H1 (cell line): ENCODE data around the gene HNRNPM. TPM values are rescaled to one million over a fixed set of nuclear protein-coding genes. Genes with fewer than 3 reads are reported as not detected.
A peak's percentile ranks its signal among the peaks of the same experiment; 100 is the strongest.

ENCODE experiments used
- CTCF ChIA-PET: fragments of 300-600 bp; sonication (Branson Sonifier 250); formaldehyde crosslinking; loops from one replicate; lab custom pipeline; 2021; ENCODE audit not compliant: partially characterized antibody; lab: Charles Lee
- POLR2A ChIA-PET: fragments of 300-600 bp; sonication (Branson Sonifier 250); formaldehyde crosslinking; loops from one replicate; lab custom pipeline; 2021; ENCODE audit warnings: inconsistent platforms; ENCODE audit not compliant: partially characterized antibody; lab: Charles Lee
- DNase-seq, 2 experiments: peaks; one replicate each; pipeline versions ENCODE4 v3.0.0 to v3.0.0-alpha.2; 2010 to 2022; ENCODE audit warnings: low spot score in 2 of 2, low read depth in 1 of 2, mixed read lengths in 1 of 2
- FAIRE-seq: peaks from 2 replicates; lab custom pipeline; 2011; peaks lifted over from hg19 to GRCh38; lab: Jason Lieb, UNC
- H2AFZ ChIP-seq: 2 replicates; pipeline ENCODE4 v1.8.1; 2012; ENCODE audit warnings: low read length, inconsistent platforms
- H2AK5ac ChIP-seq: 2 replicates; pipeline ENCODE4 v1.6.1; 2013; ENCODE audit warnings: low read depth, low read length
- H2BK120ac ChIP-seq: replicated peaks from 2 replicates; pipeline ENCODE3; 2013; ENCODE audit warnings: low read depth, low read length, inconsistent platforms
- H2BK12ac ChIP-seq: 2 replicates; pipeline ENCODE4 v1.6.1; 2013; ENCODE audit warnings: low read depth, low read length
- H2BK15ac ChIP-seq: 2 replicates; pipeline ENCODE4 v1.6.1; 2013; ENCODE audit warnings: low read length
- H2BK20ac ChIP-seq: 2 replicates; pipeline ENCODE4 v1.6.1; 2013; ENCODE audit warnings: low read length
- H2BK5ac ChIP-seq: 2 replicates; pipeline ENCODE4 v1.6.1; 2013; ENCODE audit warnings: low read depth, low read length
- H3K14ac ChIP-seq: 2 replicates; pipeline ENCODE4 v1.6.1; 2013; ENCODE audit warnings: inconsistent platforms; ENCODE audit not compliant: insufficient read length
- H3K18ac ChIP-seq: 2 replicates; pipeline ENCODE4 v1.6.1; 2013; ENCODE audit warnings: low read length; ENCODE audit errors: extremely low read depth
- H3K23ac ChIP-seq: 2 replicates; pipeline ENCODE4 v1.6.1; 2013; ENCODE audit warnings: inconsistent platforms; ENCODE audit not compliant: insufficient read length
- H3K23me2 ChIP-seq: 2 replicates; pipeline ENCODE4 v1.6.1; 2013; ENCODE audit warnings: low read depth, low read length
- H3K27ac ChIP-seq: 2 replicates; pipeline ENCODE4 v1.6.1; 2011; ENCODE audit warnings: low read depth, low read length, inconsistent platforms
- H3K27me3 ChIP-seq, 4 experiments: replicated peaks in 1 of 4; 1 replicate in 1 of 4; 2 replicates in 3 of 4; pipeline versions ENCODE4 v1.6.1 to v1.8.1; 2011 to 2013; ENCODE audit warnings: low read length in 3 of 4, mild to moderate bottlenecking in 3 of 4, inconsistent platforms in 2 of 4, mixed read lengths in 2 of 4, moderate library complexity in 1 of 4; ENCODE audit not compliant: control insufficient read depth in 3 of 4, insufficient read depth in 3 of 4; ENCODE audit errors: extremely low read depth in 1 of 4
- H3K36me3 ChIP-seq, 4 experiments: 2 replicates each; pipeline versions ENCODE4 v1.6.1 to v1.8.1; 2011 to 2013; ENCODE audit warnings: mild to moderate bottlenecking in 4 of 4, low read length in 3 of 4, moderate library complexity in 2 of 4, control low read depth in 1 of 4, inconsistent platforms in 1 of 4; ENCODE audit not compliant: insufficient read depth in 4 of 4, control insufficient read depth in 2 of 4
- H3K4ac ChIP-seq: replicated peaks from 2 replicates; pipeline ENCODE3; 2013; ENCODE audit warnings: low read length, low read depth, mixed read lengths, inconsistent platforms; ENCODE audit not compliant: insufficient read length
- H3K4me1 ChIP-seq, 4 experiments: replicated peaks in 1 of 4; 1 replicate in 1 of 4; 2 replicates in 3 of 4; pipeline versions ENCODE4 v1.6.1 to v1.8.1; 2011 to 2013; ENCODE audit warnings: low read length in 3 of 4, inconsistent platforms in 2 of 4, mixed read lengths in 1 of 4; ENCODE audit not compliant: insufficient read depth in 4 of 4, control insufficient read depth in 3 of 4
- H3K4me2 ChIP-seq, 2 experiments: 2 replicates each; pipeline versions ENCODE4 v1.6.1 to v1.8.1; 2011 to 2013; ENCODE audit warnings: low read depth in 2 of 2, low read length in 2 of 2, control low read depth in 1 of 2, inconsistent platforms in 1 of 2, mild to moderate bottlenecking in 1 of 2; ENCODE audit not compliant: insufficient read depth in 1 of 2
- H3K4me3 ChIP-seq, 4 experiments: fragments of 200-600, 300-600 bp in 1 of 4; sonication (generic), shearing (Covaris generic), sonication (Bioruptor Twin) in 1 of 4; 2 replicates each; pipeline versions ENCODE4 v1.5.1 to v1.8.1; 2011 to 2016; ENCODE audit warnings: low read length in 4 of 4, low read depth in 3 of 4, control low read depth in 2 of 4, inconsistent platforms in 2 of 4, mild to moderate bottlenecking in 2 of 4, mixed read lengths in 1 of 4, moderate library complexity in 1 of 4; ENCODE audit not compliant: insufficient read depth in 2 of 4; ENCODE audit errors: extremely low read depth in 1 of 4
- H3K56ac ChIP-seq: replicated peaks from 2 replicates; pipeline ENCODE3; 2013; ENCODE audit warnings: low read depth, mild to moderate bottlenecking, mixed read lengths, low read length, inconsistent platforms; ENCODE audit not compliant: insufficient read length
- H3K79me1 ChIP-seq: 2 replicates; pipeline ENCODE4 v1.6.1; 2013; ENCODE audit warnings: low read depth, low read length, control low read depth
- H3K79me2 ChIP-seq, 2 experiments: 2 replicates each; pipeline versions ENCODE4 v1.6.1 to v1.8.1; 2012 to 2013; ENCODE audit warnings: low read length in 2 of 2, mild to moderate bottlenecking in 2 of 2, inconsistent platforms in 1 of 2; ENCODE audit not compliant: insufficient read depth in 2 of 2, control insufficient read depth in 1 of 2
- H3K9ac ChIP-seq, 4 experiments: replicated peaks in 1 of 4; 1 replicate in 1 of 4; 2 replicates in 3 of 4; pipeline versions ENCODE4 v1.6.1 to v1.8.1; 2011 to 2013; ENCODE audit warnings: low read depth in 3 of 4, low read length in 3 of 4, control low read depth in 2 of 4, mild to moderate bottlenecking in 2 of 4, moderate library complexity in 2 of 4, inconsistent platforms in 1 of 4; ENCODE audit errors: extremely low read depth in 1 of 4
- H3K9me3 ChIP-seq, 2 experiments: 2 replicates each; pipeline versions ENCODE4 v1.6.1 to v1.8.1; 2012 to 2013; ENCODE audit warnings: mild to moderate bottlenecking in 2 of 2, moderate library complexity in 2 of 2, control low read depth in 1 of 2, inconsistent platforms in 1 of 2, low read depth in 1 of 2, low read length in 1 of 2, mixed read lengths in 1 of 2; ENCODE audit not compliant: insufficient read depth in 2 of 2
- H4K20me1 ChIP-seq, 2 experiments: replicated peaks in 1 of 2; 2 replicates each; pipeline versions ENCODE3 to v1.8.1; 2011 to 2013; ENCODE audit warnings: inconsistent platforms in 2 of 2, low read length in 2 of 2, mild to moderate bottlenecking in 1 of 2; ENCODE audit not compliant: insufficient read depth in 2 of 2, control insufficient read depth in 1 of 2
- H4K5ac ChIP-seq: 2 replicates; pipeline ENCODE4 v1.6.1; 2013; ENCODE audit warnings: low read length, low read depth, mixed read lengths, inconsistent platforms; ENCODE audit not compliant: insufficient read length
- H4K8ac ChIP-seq: 2 replicates; pipeline ENCODE4 v1.8.0; 2013; ENCODE audit warnings: mild to moderate bottlenecking, moderate library complexity, low read length, inconsistent platforms; ENCODE audit not compliant: insufficient read depth; ENCODE audit errors: extremely low read depth
- H4K91ac ChIP-seq: replicated peaks from 2 replicates; pipeline ENCODE3; 2013; ENCODE audit warnings: low read length, mixed read lengths, inconsistent platforms; ENCODE audit not compliant: insufficient read length
- WGBS, 2 experiments: shearing (Covaris generic) in 1 of 2; methylation state at CpG; one replicate each; pipeline versions ENCODE4 v1.1.6 to v1.1.7; 2013 to 2015; ENCODE audit warnings: low lambda C conversion rate in 2 of 2, mixed read lengths in 2 of 2, inconsistent platforms in 1 of 2, low coverage in 1 of 2, missing lambda C conversion rate in 1 of 2; ENCODE audit not compliant: insufficient replicate concordance in 2 of 2, insufficient coverage in 1 of 2, insufficient read length in 1 of 2; ENCODE audit errors: extremely low coverage in 1 of 2, missing lambda C conversion rate in 1 of 2; 5-methylcytosine and 5-hydroxymethylcytosine counted together
- polyA plus RNA-seq, 7 experiments: library from polyadenylated mRNA; depleted of rRNA in 3 of 7; stranded (reverse) in 5 of 7; unstranded in 2 of 7; fragments of >200 nt in 5 of 7; fragments of 200-250 nt in 2 of 7; gene quantifications; 1 replicate in 5 of 7; 2 replicates in 1 of 7; 4 replicates in 1 of 7; pipeline versions ENCODE4 v1.2.1 to v1.2.3, GENCODE V29; 2011 to 2013; ENCODE audit warnings: missing spikeins in 2 of 7, mixed read lengths in 2 of 7
- total RNA-seq: library from RNA; stranded (reverse); fragmentation: NEBNext Ultra II Directional; extraction: Animal tissue kit (Norgen Biotek cat#: 25700); gene quantifications from 2 replicates; pipeline ENCODE4 v1.2.1, GENCODE V29; 2021

The HNRNPM gene
- total and polyA plus RNA-seq, 2 of the 8 experiments (the other 6 are each of a cell fraction or from before 2014, with no cell fraction given) = 375 to 474 TPM

DNA sequence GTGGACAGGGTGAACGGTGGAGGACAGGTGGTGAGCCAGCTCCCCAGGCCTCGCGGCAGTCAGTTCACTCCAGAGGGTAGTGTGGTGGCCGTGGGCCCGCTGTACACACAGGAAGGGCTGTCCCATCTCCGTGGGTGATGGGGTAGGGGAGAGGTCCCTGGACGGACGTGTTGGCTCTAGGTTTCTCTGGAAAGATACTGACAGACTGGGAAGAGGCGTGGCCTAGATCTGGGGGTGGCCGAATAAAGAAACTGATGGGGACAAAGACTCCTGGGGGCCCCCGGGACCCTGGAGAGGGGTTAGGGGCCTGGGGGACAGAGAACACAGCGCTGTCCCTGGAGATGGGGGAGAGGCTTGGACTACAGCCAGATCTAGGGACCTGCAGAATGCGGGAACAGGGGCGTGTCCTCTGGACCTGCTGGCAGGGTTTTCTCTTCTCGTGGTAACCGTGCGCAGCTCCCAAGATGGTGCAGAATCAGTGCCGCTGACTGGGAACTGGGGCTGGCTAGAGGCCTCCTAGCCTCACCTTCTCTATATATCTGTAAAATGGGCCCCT lies 61.7 kb downstream of the HNRNPM start:
- FAIRE-seq (no peak), DNase-seq (no peak)
- peaks cover 0 to 5% (median 5%) of the 10 kb centered on the region in 4 experiments; a peak in 5 of 7 replicates for H3K4me1 ChIP-seq
- no peak overlapping the region for H2AK5ac ChIP-seq
- CTCF ChIA-PET = interaction anchor here (1.0 to 4.3 kb wide), 12 partner anchors 8 to 144 kb away, joined by 3 to 30 read pairs (median 4); partner anchors contain the start of gene MYO1F
- H4K8ac ChIP-seq = 0 out of 2 replicates have a peak overlapping the region, but pooled peaks have one; percentile 91
- no peaks in the 10 kb centered on the region for H4K20me1 ChIP-seq
- no peak overlapping the region for H3K56ac ChIP-seq
- no peaks in the 10 kb centered on the region for H3K9me3 ChIP-seq
- no peak overlapping the region for H3K4ac ChIP-seq
- POLR2A ChIA-PET = interaction anchor here (0.6 to 3.8 kb wide), 15 partner anchors 7 to 186 kb away, joined by 3 to 21 read pairs (median 4); partner anchors contain the start of genes HNRNPM and ZNF414
- peak overlapping the region; percentile 54 to 79 for H3K4me2 ChIP-seq
- peaks cover 3% of the 10 kb centered on the region; the same call in 1 of the 2 replicates for H3K79me1 ChIP-seq
- H3K27me3 ChIP-seq = no peaks in the 10 kb centered on the region
- 36% methylated on average over 18 of the region's 18 CpGs; no CpG with 5 or more reads in 1 of the 2 experiments for WGBS, 2 experiments
- no peak overlapping the region; the same call in 1 of the 2 replicates for H3K18ac ChIP-seq
- peak overlapping the region; percentile 32 to 70 (median 62); a peak in 7 of 8 replicates for H3K4me3 ChIP-seq
- H2BK15ac ChIP-seq = peak overlapping the region; percentile 75; the same call in 1 of the 2 replicates
- no peak overlapping the region for H4K91ac ChIP-seq
- H2AFZ ChIP-seq = no peak overlapping the region
- H3K79me2 ChIP-seq = no peaks in the 10 kb centered on the region
- no peak overlapping the region for H4K5ac ChIP-seq
- no peak overlapping the region for H3K23ac ChIP-seq
- no peak overlapping the region; the same call in 1 of the 2 replicates for H2BK5ac ChIP-seq
- H3K27ac ChIP-seq = no peak overlapping the region
- no peak overlapping the region; a peak in 1 of 7 replicates for H3K9ac ChIP-seq
- no peak overlapping the region for H2BK12ac ChIP-seq
- no peak overlapping the region for H2BK120ac ChIP-seq
- peaks cover 0 to 7% (median 0%) of the 10 kb centered on the region in 4 experiments; a peak in 2 of 8 replicates for H3K36me3 ChIP-seq
- peaks cover 11% of the 10 kb centered on the region; the same call in 1 of the 2 replicates for H3K23me2 ChIP-seq
- H3K14ac ChIP-seq = no peak overlapping the region
- no peak overlapping the region for H2BK20ac ChIP-seq
